ENCODE measurements around the gene WWOX. TPM values are rescaled to one million over a fixed set of nuclear protein-coding genes. Genes with fewer than 3 reads are reported as not detected.

Gene WWOX
- polyA plus RNA-seq, 1 donor (not counting 4 experiments of a cell fraction or from before 2014, with no cell fraction given), result 5.1 TPM

DNA sequence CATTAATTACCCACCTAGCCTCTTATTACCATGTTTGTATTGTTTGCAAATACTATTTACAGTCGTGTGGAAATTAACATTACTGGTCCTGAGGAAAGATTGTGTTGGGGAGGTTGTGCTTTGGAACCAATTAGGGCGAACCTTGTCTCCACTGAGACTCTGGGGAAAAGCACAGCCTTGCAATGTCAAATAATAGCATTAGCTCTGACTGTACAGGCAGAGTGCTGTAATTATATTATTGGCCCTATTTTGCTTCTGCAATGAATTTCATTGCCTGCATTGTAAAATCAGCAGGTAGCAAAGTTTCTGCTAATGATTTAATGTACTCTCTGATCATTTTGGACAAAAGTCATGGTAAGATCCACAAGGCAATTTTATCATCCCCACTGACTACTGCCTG is 97.0 kb downstream of the WWOX start:
- H4K20me1 ChIP-seq (ENCODE audit: control insufficient read depth, extremely low read depth, insufficient read depth, low read length), result no peaks in the 10 kb centered on the region
- H3K27me3 ChIP-seq (ENCODE audit: control insufficient read depth, extremely low read depth, insufficient read depth, low read length), result no peaks in the 10 kb centered on the region
- H2AFZ ChIP-seq (ENCODE audit: control insufficient read depth, low read length), result no peak overlapping the region
- H3K4me2 ChIP-seq (ENCODE audit: control insufficient read depth, extremely low read depth, insufficient read depth, low read depth, low read length), result no peak overlapping the region
- H3K4me3 ChIP-seq (ENCODE audit: control insufficient read depth in 2 of 3, extremely low read depth in 1 of 3, insufficient read depth in 2 of 3, low read depth in 1 of 3, low read length in 3 of 3), result no peak overlapping the region
- no peak for DNase-seq (ENCODE audit: low read depth, low spot score)
- no peaks in the 10 kb centered on the region for H3K9me1 ChIP-seq (ENCODE audit: control insufficient read depth, extremely low read depth, insufficient read depth, low read length)
- no peaks in the 10 kb centered on the region for H3K79me2 ChIP-seq (ENCODE audit: control insufficient read depth, insufficient read depth, low read length)
- H3K27ac ChIP-seq (ENCODE audit: control insufficient read depth, insufficient read depth, low read length), result no peak overlapping the region
- TF ChIP-seq EZH2 (IDR thresholded peaks at IDR 0.05; ENCODE audit: low read length), result no peak
- TF ChIP-seq, protein P1, sequence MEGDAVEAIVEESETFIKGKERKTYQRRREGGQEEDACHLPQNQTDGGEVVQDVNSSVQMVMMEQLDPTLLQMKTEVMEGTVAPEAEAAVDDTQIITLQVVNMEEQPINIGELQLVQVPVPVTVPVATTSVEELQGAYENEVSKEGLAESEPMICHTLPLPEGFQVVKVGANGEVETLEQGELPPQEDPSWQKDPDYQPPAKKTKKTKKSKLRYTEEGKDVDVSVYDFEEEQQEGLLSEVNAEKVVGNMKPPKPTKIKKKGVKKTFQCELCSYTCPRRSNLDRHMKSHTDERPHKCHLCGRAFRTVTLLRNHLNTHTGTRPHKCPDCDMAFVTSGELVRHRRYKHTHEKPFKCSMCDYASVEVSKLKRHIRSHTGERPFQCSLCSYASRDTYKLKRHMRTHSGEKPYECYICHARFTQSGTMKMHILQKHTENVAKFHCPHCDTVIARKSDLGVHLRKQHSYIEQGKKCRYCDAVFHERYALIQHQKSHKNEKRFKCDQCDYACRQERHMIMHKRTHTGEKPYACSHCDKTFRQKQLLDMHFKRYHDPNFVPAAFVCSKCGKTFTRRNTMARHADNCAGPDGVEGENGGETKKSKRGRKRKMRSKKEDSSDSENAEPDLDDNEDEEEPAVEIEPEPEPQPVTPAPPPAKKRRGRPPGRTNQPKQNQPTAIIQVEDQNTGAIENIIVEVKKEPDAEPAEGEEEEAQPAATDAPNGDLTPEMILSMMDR (optimal IDR thresholded peaks at IDR 0.05 in 1 of 3, IDR thresholded peaks at IDR 0.05 in 1 of 3, conservative IDR thresholded peaks at IDR 0.05 in 1 of 3; ENCODE audit: extremely low read depth in 1 of 3, insufficient read depth in 2 of 3, low read length in 3 of 3), result no peak
- dilution Hi-C loops (cut with MboI; ENCODE audit: extremely low pct_ligation_motif_present, low sequenced_read_pairs), result no loop called here
- no peaks in the 10 kb centered on the region for H3K9me3 ChIP-seq (ENCODE audit: control insufficient read depth, low read depth, low read length)
- no peaks in the 10 kb centered on the region for H3K4me1 ChIP-seq (ENCODE audit: control insufficient read depth, extremely low read depth, insufficient read depth, low read length)
- H3K9ac ChIP-seq (ENCODE audit: control insufficient read depth, extremely low read depth, insufficient read depth, low read length), result no peak overlapping the region
- FAIRE-seq, result no peak
- H3K36me3 ChIP-seq (ENCODE audit: control insufficient read depth in 2 of 2, extremely low read depth in 1 of 2, insufficient read depth in 2 of 2, low read length in 2 of 2), result no peaks in the 10 kb centered on the region

DNA sequence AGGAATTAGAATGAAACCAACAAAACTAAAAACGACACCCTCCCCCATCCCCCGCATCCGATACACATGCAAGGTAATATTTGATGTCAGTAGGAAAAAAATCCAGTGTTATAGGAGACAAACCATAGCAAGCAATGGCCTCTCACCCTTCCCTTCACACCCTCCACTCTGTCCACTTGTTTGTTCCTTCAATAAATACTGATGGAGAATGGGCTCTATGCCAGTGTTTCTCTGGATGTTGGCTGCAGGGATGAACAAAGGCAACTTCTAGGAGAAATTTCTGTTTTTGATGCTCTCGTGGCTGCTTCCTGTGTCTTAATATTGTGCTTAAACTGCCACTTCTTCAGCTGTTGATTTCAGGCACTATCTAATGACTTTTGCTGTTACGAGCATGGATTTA is 98.8 kb downstream of the WWOX start:
- H3K79me2 ChIP-seq (ENCODE audit: control insufficient read depth, insufficient read depth, low read length), result no peaks in the 10 kb centered on the region
- H3K4me2 ChIP-seq (ENCODE audit: control insufficient read depth, extremely low read depth, insufficient read depth, low read depth, low read length), result no peak overlapping the region
- dilution Hi-C loops (cut with MboI; ENCODE audit: extremely low pct_ligation_motif_present, low sequenced_read_pairs), result no loop called here

More for the DNA sequence above, 98.8 kb downstream of the WWOX start:
- H3K4me1 ChIP-seq (ENCODE audit: control insufficient read depth, extremely low read depth, insufficient read depth, low read length), result no peaks in the 10 kb centered on the region
- no peak overlapping the region for H2AFZ ChIP-seq (ENCODE audit: control insufficient read depth, low read length)
- no peak for FAIRE-seq
- TF ChIP-seq, protein P1 (optimal IDR thresholded peaks at IDR 0.05 in 1 of 3, IDR thresholded peaks at IDR 0.05 in 1 of 3, conservative IDR thresholded peaks at IDR 0.05 in 1 of 3; ENCODE audit: extremely low read depth in 1 of 3, insufficient read depth in 2 of 3, low read length in 3 of 3), result no peak
- TF ChIP-seq EZH2 (IDR thresholded peaks at IDR 0.05; ENCODE audit: low read length), result no peak
- no peak overlapping the region for H3K27ac ChIP-seq (ENCODE audit: control insufficient read depth, insufficient read depth, low read length)
- H3K9me3 ChIP-seq (ENCODE audit: control insufficient read depth, low read depth, low read length), result no peaks in the 10 kb centered on the region
- no peaks in the 10 kb centered on the region for H3K9me1 ChIP-seq (ENCODE audit: control insufficient read depth, extremely low read depth, insufficient read depth, low read length)
- H3K36me3 ChIP-seq (ENCODE audit: control insufficient read depth in 2 of 2, extremely low read depth in 1 of 2, insufficient read depth in 2 of 2, low read length in 2 of 2), result no peaks in the 10 kb centered on the region
- DNase-seq (ENCODE audit: low read depth, low spot score), result no peak
- no peak overlapping the region for H3K4me3 ChIP-seq (ENCODE audit: control insufficient read depth in 2 of 3, extremely low read depth in 1 of 3, insufficient read depth in 2 of 3, low read depth in 1 of 3, low read length in 3 of 3)
- no peak overlapping the region for H3K9ac ChIP-seq (ENCODE audit: control insufficient read depth, extremely low read depth, insufficient read depth, low read length)
- H3K27me3 ChIP-seq (ENCODE audit: control insufficient read depth, extremely low read depth, insufficient read depth, low read length), result no peaks in the 10 kb centered on the region
- no peaks in the 10 kb centered on the region for H4K20me1 ChIP-seq (ENCODE audit: control insufficient read depth, extremely low read depth, insufficient read depth, low read length)

Measured in keratinocyte (primary cell).